ENCODE data around the gene PROSER2. TPM values are rescaled to one million over a fixed set of nuclear protein-coding genes. Genes with fewer than 3 reads are reported as not detected.

PROSER2 gene
- total and polyA plus RNA-seq, 2 donors (not counting 1 experiment from before 2014, with no cell fraction given), result 0.07 TPM; not detected in 1

DNA sequence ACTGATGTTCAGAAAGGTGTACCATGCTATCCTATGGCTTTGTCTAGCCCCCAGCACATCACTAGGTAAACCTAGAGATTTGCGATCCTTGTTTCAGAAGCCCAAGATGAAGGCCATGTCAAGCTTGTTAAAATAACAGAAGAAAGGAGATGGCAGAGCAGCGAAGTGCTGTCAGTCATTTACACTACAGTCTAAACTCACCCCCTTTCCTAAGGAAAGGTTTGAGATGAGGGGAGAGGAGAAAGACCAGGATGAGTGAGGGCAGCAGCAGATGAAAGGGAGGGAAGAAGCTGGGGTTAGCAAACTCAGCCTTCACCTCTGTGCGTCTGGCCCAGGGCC is 74.8 kb downstream of the PROSER2 start:
- no peaks in the 10 kb centered on the region for H3K36me3 ChIP-seq (replicated peaks in 1 of 2; ENCODE audit: control extremely low read depth in 1 of 2, control insufficient read depth in 1 of 2, extremely low read depth in 1 of 2, insufficient read depth in 2 of 2, low read length in 1 of 2)
- no peak for TF ChIP-seq EZH2 (IDR thresholded peaks at IDR 0.05; ENCODE audit: borderline replicate concordance, insufficient read depth, low read depth, low read length, poor library complexity, severe bottlenecking)
- TF ChIP-seq, protein P1, sequence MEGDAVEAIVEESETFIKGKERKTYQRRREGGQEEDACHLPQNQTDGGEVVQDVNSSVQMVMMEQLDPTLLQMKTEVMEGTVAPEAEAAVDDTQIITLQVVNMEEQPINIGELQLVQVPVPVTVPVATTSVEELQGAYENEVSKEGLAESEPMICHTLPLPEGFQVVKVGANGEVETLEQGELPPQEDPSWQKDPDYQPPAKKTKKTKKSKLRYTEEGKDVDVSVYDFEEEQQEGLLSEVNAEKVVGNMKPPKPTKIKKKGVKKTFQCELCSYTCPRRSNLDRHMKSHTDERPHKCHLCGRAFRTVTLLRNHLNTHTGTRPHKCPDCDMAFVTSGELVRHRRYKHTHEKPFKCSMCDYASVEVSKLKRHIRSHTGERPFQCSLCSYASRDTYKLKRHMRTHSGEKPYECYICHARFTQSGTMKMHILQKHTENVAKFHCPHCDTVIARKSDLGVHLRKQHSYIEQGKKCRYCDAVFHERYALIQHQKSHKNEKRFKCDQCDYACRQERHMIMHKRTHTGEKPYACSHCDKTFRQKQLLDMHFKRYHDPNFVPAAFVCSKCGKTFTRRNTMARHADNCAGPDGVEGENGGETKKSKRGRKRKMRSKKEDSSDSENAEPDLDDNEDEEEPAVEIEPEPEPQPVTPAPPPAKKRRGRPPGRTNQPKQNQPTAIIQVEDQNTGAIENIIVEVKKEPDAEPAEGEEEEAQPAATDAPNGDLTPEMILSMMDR (IDR thresholded peaks at IDR 0.05), result no peak
- no peaks in the 10 kb centered on the region for H4K20me1 ChIP-seq (ENCODE audit: control insufficient read depth, insufficient read depth, low read length, poor library complexity, severe bottlenecking)
- POLR2A ChIA-PET, result no interaction called here
- H3K79me2 ChIP-seq (ENCODE audit: control insufficient read depth, insufficient read depth, low read length), result no peaks in the 10 kb centered on the region
- H2AFZ ChIP-seq (ENCODE audit: insufficient read depth, low read depth, low read length, poor library complexity, severe bottlenecking), result no peak overlapping the region
- no peak overlapping the region for H3K27ac Mint-ChIP-seq
- no peaks in the 10 kb centered on the region for H3K27me3 Mint-ChIP-seq
- H3K9ac ChIP-seq (ENCODE audit: low read length), result no peak overlapping the region
- no peaks in the 10 kb centered on the region for H3K4me1 Mint-ChIP-seq
- WGBS (ENCODE audit: insufficient coverage), result no CpG with 5 or more reads among the region's 3 CpGs
- H3K4me3 Mint-ChIP-seq, result no peak overlapping the region
- intact Hi-C loops (cut with micrococcal nuclease), result no loop called here
- CTCF ChIA-PET, result no interaction called here
- ATAC-seq (ENCODE audit: low read depth) (no peak), DNase-seq (no peak)
- no peak overlapping the region for H3K4me2 ChIP-seq (replicated peaks; ENCODE audit: low read depth, low read length, poor library complexity, severe bottlenecking)
- peaks cover 0 to 9% (median 0%) of the 10 kb centered on the region in 3 donors for H3K9me3 ChIP-seq (ENCODE audit: control extremely low read depth in 1 of 3, control insufficient read depth in 2 of 3, insufficient read depth in 1 of 3, low read length in 2 of 3)
- no peaks in the 10 kb centered on the region for H3K4me1 ChIP-seq (ENCODE audit: control insufficient read depth in 2 of 2, insufficient read depth in 2 of 2, low read length in 2 of 2)
- no peaks in the 10 kb centered on the region for H3K9me3 Mint-ChIP-seq (ENCODE audit: insufficient read depth)
- H3K27ac ChIP-seq (ENCODE audit: low read length in 2 of 2), result no peak overlapping the region
- H3K4me3 ChIP-seq (ENCODE audit: control extremely low read depth in 1 of 5, extremely low read depth in 1 of 5, insufficient read depth in 1 of 5, low read depth in 2 of 5, low read length in 4 of 5), result no peak overlapping the region
- H3K27me3 ChIP-seq (replicated peaks in 1 of 4; ENCODE audit: control extremely low read depth in 1 of 4, control insufficient read depth in 3 of 4, insufficient read depth in 4 of 4, low read length in 3 of 4), result no peaks in the 10 kb centered on the region

DNA sequence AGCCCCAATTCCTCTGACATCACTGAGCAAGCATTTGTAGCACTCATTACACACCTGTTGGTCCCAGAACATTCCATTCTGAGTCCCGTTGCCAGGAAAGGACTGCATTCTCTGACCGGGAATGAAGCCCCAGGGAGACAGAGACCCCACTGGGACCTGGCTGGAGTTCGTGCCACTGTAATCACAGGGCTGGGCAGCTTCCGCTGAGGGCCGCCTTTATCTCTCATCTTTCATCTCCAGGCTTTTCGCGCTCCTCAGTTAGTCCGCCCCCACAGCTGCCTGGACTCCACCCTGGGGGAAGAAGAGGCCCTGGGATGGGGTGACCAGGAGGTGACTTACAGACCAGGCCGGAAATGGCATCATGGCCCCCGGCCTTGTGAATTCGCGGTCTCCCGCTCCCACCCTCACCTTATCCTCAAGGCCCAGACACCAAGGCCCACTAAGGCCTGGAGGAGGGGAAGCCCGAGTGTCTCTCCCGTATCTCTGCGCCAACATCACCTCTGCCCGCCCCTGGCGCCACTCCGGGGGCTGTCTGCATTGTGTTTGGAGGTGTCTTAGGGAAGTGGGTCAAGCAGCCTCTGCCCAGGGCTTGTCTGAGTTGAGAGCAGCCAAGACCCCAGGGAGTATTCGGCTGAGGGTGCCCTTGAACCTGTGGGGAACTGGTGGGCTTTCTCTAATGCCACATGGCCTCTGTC is 75.4 kb downstream of the PROSER2 start:
- DNase-seq (no peak), ATAC-seq (ENCODE audit: low read depth) (no peak)
- Mint-ChIP-seq H3K27ac (no peak overlapping the region), H3K9me3 (ENCODE audit: insufficient read depth) (no peaks in the 10 kb centered on the region), H3K4me3 (no peak overlapping the region), H3K4me1 (no peaks in the 10 kb centered on the region), H3K27me3 (no peaks in the 10 kb centered on the region)
- ChIA-PET CTCF (no interaction called here), POLR2A (no interaction called here)
- TF ChIP-seq, protein P1 (IDR thresholded peaks at IDR 0.05), result no peak
- TF ChIP-seq EZH2 (IDR thresholded peaks at IDR 0.05; ENCODE audit: borderline replicate concordance, insufficient read depth, low read depth, low read length, poor library complexity, severe bottlenecking), result no peak
- Histone ChIP-seq H3K4me1 (ENCODE audit: control insufficient read depth in 2 of 2, insufficient read depth in 2 of 2, low read length in 2 of 2) (no peaks in the 10 kb centered on the region), H3K79me2 (ENCODE audit: control insufficient read depth, insufficient read depth, low read length) (no peaks in the 10 kb centered on the region), H3K27ac (ENCODE audit: low read length in 2 of 2) (no peak overlapping the region), H3K27me3 (replicated peaks in 1 of 4; ENCODE audit: control extremely low read depth in 1 of 4, control insufficient read depth in 3 of 4, insufficient read depth in 4 of 4, low read length in 3 of 4) (no peaks in the 10 kb centered on the region), H3K9ac (ENCODE audit: low read length) (no peak overlapping the region), H2AFZ (ENCODE audit: insufficient read depth, low read depth, low read length, poor library complexity, severe bottlenecking) (no peak overlapping the region), H3K4me3 (ENCODE audit: control extremely low read depth in 1 of 5, extremely low read depth in 1 of 5, insufficient read depth in 1 of 5, low read depth in 2 of 5, low read length in 4 of 5) (no peak overlapping the region), H3K9me3 (ENCODE audit: control extremely low read depth in 1 of 3, control insufficient read depth in 2 of 3, insufficient read depth in 1 of 3, low read length in 2 of 3) (peaks cover 0 to 9% (median 0%) of the 10 kb centered on the region in 3 donors), H3K36me3 (replicated peaks in 1 of 2; ENCODE audit: control extremely low read depth in 1 of 2, control insufficient read depth in 1 of 2, extremely low read depth in 1 of 2, insufficient read depth in 2 of 2, low read length in 1 of 2) (no peaks in the 10 kb centered on the region), H4K20me1 (ENCODE audit: control insufficient read depth, insufficient read depth, low read length, poor library complexity, severe bottlenecking) (no peaks in the 10 kb centered on the region), H3K4me2 (replicated peaks; ENCODE audit: low read depth, low read length, poor library complexity, severe bottlenecking) (no peak overlapping the region)
- 92% methylated on average over 10 of the region's 20 CpGs for WGBS (ENCODE audit: insufficient coverage)
- intact Hi-C loops (cut with micrococcal nuclease), result no loop called here
